LoVo (cell line): ENCODE measurements around the gene PCDH9.
"Not testable (repeated sequence)": the region's sequence is repeated elsewhere in the genome, so short reads cannot be mapped to it uniquely, and the experiment has no call there.

Experiments used
- DNase-seq: peaks from one replicate; pipeline ENCODE4 v3.0.0-alpha.2; 2016; ENCODE audit warnings: low spot score

PCDH9 gene

DNA sequence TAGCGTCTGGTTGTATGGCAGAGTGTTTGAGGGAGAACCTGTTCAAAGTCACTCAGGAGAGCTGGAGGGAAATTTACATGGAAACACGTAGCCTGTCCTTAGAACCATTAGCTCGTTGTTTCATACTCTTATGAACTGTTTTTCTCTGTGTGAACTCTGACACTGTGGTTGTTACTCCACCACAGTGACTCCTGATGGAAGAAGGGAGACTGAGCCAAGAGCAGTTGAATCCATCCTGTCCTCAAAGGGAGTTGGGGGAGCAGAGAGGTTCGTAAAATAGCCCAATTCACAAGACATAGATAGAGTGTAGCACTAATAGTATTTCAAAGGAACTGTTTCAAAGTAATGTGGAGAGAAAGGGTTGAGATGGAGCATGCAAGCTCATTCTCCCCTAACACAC lies 964.8 kb downstream of the PCDH9 start:
- DNase-seq: no peak

DNA sequence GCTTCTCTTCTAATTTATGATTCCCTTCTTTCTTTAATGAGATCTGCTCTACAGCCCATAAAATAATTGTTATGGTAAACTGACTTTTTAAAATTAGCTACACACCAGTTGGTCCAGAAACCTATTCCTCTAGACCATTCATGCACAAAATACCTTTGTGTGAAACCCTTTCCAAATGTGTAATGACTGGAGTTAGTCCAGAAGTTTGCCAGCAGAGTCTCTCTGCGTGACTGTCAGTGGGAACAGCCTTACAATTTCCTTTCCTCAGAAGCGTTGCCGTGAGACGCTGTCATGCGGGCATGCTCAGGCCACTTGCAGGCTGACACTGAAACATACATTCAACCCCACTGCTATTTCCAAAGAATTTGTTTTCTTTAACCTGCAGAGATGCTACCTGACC lies 965.2 kb downstream of the PCDH9 start:
- DNase-seq: no peak

DNA sequence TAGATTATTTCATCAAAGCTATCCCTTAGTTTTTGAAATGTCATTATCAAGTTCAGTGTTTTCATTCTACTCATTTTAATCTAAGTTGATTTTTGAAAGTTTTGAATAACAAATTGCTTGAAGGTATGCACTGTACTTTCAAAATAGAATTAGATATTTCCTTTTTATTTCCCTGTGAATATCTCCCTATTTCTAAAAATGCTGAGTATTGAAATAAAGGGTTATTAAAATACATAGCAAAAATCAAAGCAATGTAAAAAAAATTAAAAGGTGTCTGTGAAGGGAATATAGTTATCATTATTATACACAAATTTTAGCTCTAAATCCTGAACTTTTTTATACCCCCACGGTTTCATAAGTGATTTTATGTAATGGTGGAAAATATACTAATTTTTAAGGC lies 967.8 kb downstream of the PCDH9 start:
- DNase-seq: no peak

DNA sequence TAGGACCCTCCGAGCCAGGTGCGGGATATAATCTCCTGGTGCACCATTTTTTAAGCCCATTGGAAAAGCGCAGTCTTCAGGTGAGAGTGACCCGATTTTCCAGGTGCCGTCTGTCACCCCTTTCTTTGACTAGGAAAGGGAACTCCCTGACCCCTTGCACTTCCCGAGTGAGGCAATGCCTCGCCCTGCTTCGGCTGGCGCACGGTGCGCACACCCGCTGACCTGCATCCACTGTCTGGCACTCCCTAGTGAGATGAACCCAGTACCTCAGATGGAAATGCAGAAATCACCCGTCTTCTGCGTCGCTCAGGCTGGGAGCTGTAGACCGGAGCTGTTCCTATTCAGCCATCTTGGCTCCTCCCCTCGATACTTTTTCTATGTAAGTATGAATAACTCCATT lies 970.7 kb downstream of the PCDH9 start:
- not testable (repeated sequence) for DNase-seq
